Measurements from ENCODE around the gene APC2. TPM values are rescaled to one million over a fixed set of nuclear protein-coding genes. Genes with fewer than 3 reads are reported as not detected.
"Not testable (repeated sequence)": the region's sequence is repeated elsewhere in the genome, so short reads cannot be mapped to it uniquely, and the experiment has no call there.

The APC2 gene
- total RNA-seq, 1 donor from 2014 or later, result 0.12 TPM

DNA sequence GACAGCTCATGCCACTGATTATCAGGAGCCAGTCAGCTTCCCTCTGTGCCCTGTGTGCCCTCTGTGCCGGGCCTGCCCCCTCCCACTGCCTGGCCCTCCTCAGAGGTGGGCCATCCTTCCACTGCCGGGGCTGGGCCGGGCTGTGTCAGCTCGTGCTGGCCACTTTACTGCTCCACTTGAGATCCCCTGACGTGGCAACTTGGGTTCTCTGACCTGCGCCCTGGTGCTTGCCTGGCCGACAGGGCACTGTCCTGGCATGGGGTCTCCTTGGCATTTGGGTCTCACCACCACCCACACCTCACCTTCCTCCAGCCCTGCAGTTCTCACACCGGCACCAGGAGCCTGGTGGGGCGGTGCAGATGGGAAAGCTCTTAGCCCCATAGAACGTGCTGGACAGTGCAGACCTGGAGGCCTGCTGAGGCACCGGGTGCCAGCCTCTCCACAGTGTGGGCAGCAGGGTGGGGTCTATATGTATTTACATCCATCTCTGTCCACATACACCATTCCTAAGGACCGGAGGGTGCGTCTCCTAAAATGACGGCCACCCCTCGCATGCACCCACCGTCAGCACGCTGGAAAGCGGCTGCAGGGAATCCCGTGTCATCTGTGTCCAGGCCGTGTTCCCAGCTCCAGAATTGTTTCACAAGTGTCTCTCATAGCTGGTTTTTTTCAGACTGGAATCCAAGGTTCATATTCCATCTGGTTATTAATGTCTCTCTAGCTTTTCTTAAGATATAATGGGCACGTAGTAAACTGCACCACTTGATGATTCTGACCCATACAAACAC is 30.8 kb upstream of the APC2 start:
- TF ChIP-seq, protein P1, sequence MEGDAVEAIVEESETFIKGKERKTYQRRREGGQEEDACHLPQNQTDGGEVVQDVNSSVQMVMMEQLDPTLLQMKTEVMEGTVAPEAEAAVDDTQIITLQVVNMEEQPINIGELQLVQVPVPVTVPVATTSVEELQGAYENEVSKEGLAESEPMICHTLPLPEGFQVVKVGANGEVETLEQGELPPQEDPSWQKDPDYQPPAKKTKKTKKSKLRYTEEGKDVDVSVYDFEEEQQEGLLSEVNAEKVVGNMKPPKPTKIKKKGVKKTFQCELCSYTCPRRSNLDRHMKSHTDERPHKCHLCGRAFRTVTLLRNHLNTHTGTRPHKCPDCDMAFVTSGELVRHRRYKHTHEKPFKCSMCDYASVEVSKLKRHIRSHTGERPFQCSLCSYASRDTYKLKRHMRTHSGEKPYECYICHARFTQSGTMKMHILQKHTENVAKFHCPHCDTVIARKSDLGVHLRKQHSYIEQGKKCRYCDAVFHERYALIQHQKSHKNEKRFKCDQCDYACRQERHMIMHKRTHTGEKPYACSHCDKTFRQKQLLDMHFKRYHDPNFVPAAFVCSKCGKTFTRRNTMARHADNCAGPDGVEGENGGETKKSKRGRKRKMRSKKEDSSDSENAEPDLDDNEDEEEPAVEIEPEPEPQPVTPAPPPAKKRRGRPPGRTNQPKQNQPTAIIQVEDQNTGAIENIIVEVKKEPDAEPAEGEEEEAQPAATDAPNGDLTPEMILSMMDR (IDR thresholded peaks at IDR 0.05), result no peak
- H3K27ac ChIP-seq, result no peak overlapping the region
- H3K9me3 ChIP-seq, result no peaks in the 10 kb centered on the region
- no peak for ATAC-seq
- no peaks in the 10 kb centered on the region for H3K27me3 ChIP-seq (ENCODE audit: low read depth)
- peaks cover 62% of the 10 kb centered on the region for H3K36me3 ChIP-seq
- no peak for DNase-seq
- H3K4me3 ChIP-seq, result no peak overlapping the region
- intact Hi-C loops (cut with DNase I), result no loop called here
- peaks cover 46% of the 10 kb centered on the region for H3K4me1 ChIP-seq

DNA sequence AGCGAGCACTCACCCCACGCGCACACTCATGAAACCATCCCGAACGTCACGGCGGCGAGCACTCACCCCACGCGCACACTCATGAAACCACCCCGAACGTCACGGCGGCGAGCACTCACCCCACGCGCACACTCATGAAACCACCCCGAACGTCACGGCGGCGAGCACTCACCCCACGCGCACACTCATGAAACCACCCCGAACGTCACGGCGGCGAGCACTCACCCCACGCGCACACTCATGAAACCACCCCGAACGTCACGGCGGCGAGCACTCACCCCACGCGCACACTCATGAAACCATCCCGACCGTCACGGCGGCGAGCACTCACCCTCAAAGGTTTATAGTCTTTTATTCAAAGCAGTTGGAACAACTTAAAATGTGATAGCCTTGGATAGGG is 29.8 kb upstream of the APC2 start:
- intact Hi-C loops (cut with DNase I); ATAC-seq; H3K4me3 ChIP-seq; H3K9me3 ChIP-seq; H3K27ac ChIP-seq; DNase-seq; H3K27me3 ChIP-seq (ENCODE audit: low read depth): not testable (repeated sequence)
- Histone ChIP-seq H3K36me3 (peaks cover 70% of the 10 kb centered on the region), H3K4me1 (peaks cover 37% of the 10 kb centered on the region)

DNA sequence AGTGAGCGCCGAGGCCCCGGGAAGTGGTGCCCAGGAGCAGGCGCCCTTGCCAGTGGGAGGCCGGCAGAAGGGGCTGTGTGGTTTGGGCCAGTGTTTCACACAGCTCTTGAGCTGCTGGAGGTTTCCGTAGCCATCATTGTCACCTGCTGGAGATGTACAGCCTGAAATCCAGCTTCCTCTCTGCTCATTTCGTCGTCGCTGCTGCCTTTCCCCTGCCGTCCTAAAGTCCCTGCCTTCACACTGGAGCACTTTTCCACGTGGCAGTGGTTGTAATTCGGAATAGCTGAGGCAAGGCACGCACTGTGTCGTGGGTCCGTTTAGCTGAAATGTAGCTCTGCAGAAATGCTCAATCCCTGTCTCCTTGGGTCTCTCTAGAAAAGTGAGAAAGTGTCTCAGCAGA is 29.3 kb upstream of the APC2 start:
- DNase-seq, result no peak
- no peak for ATAC-seq
- peaks cover 75% of the 10 kb centered on the region for H3K36me3 ChIP-seq

DNA sequence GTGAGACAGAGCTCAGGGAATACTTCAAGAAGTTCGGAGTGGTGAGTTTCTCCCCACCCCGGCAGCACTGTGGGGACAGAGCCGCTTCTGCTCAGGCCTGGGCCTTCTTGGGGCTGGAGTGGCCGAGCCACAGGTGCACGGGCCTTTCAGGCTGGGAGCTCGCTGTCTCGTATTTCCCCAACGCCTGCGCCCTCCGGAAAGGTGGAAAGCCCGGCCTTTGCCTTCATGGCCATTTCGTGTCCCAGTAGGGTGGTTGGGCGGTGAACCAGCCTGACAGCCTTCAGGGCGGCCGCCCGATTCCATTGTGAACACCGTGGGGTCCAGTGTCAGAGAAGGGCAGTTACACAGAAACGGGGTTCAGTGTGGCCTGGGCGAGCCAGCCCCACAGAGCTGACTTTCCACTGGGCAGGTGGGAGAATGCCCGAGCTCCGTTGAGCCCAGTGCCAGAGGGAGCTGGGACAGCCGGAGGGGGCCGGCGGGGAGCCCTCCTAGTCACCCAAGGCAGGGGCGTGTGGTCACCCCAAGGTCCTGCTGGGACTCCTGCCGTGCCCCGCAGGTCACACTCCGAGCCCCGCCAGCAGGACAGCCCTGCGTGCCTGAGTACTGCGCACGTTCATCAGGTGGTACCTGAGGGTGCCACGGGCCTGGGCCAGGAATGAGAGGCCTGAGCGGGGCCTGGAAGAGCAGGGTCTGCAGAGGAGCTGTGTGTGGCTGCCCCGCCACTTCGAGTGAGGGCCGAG is 28.5 kb upstream of the APC2 start:
- intact Hi-C loops (cut with DNase I), result no loop called here
- Histone ChIP-seq H3K4me3 (no peak overlapping the region), H3K27me3 (ENCODE audit: low read depth) (no peaks in the 10 kb centered on the region), H3K27ac (no peak overlapping the region), H3K9me3 (no peaks in the 10 kb centered on the region), H3K4me1 (peaks cover 25% of the 10 kb centered on the region), H3K36me3 (peaks cover 83% of the 10 kb centered on the region)
- no peak for ATAC-seq
- no peak for DNase-seq
- TF ChIP-seq, protein P1 (IDR thresholded peaks at IDR 0.05), result no peak

More for the DNA sequence above, 29.3 kb upstream of the APC2 start:
- intact Hi-C loops (cut with DNase I), result no loop called here
- H3K27ac ChIP-seq, result no peak overlapping the region
- H3K4me1 ChIP-seq, result peaks cover 33% of the 10 kb centered on the region
- no peaks in the 10 kb centered on the region for H3K27me3 ChIP-seq (ENCODE audit: low read depth)
- H3K9me3 ChIP-seq, result no peaks in the 10 kb centered on the region
- H3K4me3 ChIP-seq, result no peak overlapping the region
- TF ChIP-seq, protein P1 (IDR thresholded peaks at IDR 0.05), result no peak

DNA sequence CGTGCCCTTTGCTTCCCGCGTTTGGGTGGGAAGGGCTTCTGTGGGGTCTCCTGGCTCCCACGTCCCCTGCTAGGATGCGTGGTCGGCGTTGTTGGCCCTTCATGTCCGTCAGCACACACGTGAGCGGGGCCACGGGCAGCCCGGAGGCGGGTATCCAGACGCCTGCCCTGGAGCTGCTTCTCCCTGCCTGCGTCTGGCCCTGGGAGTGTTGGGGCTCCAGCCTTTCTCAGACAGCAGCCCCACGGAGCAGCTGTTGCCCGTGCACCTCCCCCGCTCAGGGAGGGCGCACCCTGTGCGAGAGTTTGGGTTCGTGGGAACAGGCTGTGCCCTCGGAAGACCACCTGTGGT is 28.0 kb upstream of the APC2 start:
- DNase-seq (no peak), ATAC-seq (no peak)
- Histone ChIP-seq H3K9me3 (no peaks in the 10 kb centered on the region), H3K4me1 (peaks cover 20% of the 10 kb centered on the region), H3K36me3 (peaks cover 88% of the 10 kb centered on the region), H3K27ac (no peak overlapping the region), H3K27me3 (ENCODE audit: low read depth) (no peaks in the 10 kb centered on the region), H3K4me3 (no peak overlapping the region)
- intact Hi-C loops (cut with DNase I), result no loop called here
- TF ChIP-seq, protein P1 (IDR thresholded peaks at IDR 0.05), result no peak

DNA sequence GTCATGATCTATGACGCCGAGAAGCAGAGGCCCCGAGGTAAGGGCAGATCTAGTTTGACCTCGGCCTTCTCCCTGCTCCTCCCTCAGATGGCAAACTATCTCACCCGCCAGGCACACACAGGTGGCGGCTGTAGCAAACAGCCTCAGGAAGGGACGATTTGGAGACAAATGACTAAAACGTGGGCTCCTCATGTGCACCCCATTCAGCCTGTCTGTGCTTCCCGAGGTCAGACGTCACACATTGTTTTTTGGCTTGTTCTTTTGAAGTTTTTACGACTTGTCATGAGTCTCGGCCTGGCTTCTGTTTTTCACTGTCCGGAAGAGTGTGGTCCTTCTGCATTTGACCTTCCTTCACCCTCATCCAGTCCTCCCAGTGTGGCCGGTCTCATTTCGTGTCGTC is 27.6 kb upstream of the APC2 start:
- peaks cover 15% of the 10 kb centered on the region for H3K4me1 ChIP-seq
- no peak overlapping the region for H3K27ac ChIP-seq
- TF ChIP-seq, protein P1 (IDR thresholded peaks at IDR 0.05), result no peak
- H3K36me3 ChIP-seq, result peaks cover 88% of the 10 kb centered on the region
- DNase-seq (no peak), ATAC-seq (no peak)
- H3K27me3 ChIP-seq (ENCODE audit: low read depth), result no peaks in the 10 kb centered on the region
- no peaks in the 10 kb centered on the region for H3K9me3 ChIP-seq
- no peak overlapping the region for H3K4me3 ChIP-seq
- intact Hi-C loops (cut with DNase I), result no loop called here

All from lower lobe of right lung (tissue), 2 donors.